Thoracic aorta (tissue), 2 donors: ENCODE data around the gene FRS2. TPM values are rescaled to one million over a fixed set of nuclear protein-coding genes. Genes with fewer than 3 reads are reported as not detected.

Experiments used
- ATAC-seq: fragments of 150-250 bp; one replicate; pipeline ENCODE4 v1.8.0; 2017; ENCODE audit warnings: low read depth; ENCODE audit not compliant: insufficient number of reproducible peaks, low FRiP score
- DNase-seq: peaks from one replicate; pipeline ENCODE4 v3.0.0-alpha.2; 2020; ENCODE audit warnings: low spot score
- H3K27ac ChIP-seq, 2 donors: fragments of 200-600 bp; sonication (generic); 1 replicate in 1 of 2; 2 replicates in 1 of 2; pipeline ENCODE4 v1.5.1; 2016; ENCODE audit warnings: mild to moderate bottlenecking in 2 of 2, moderate library complexity in 2 of 2
- H3K27me3 ChIP-seq: fragments of 200-600 bp; sonication (generic); replicated peaks from 2 replicates; pipeline ENCODE4 v1.6.0; 2016; ENCODE audit warnings: mild to moderate bottlenecking; ENCODE audit not compliant: insufficient read depth
- H3K36me3 ChIP-seq: fragments of 200-600 bp; sonication (generic); one replicate; pipeline ENCODE4 v1.5.1; 2016
- H3K4me1 ChIP-seq, 2 donors: fragments of 200-600 bp; sonication (generic); 1 replicate in 1 of 2; 2 replicates in 1 of 2; pipeline versions ENCODE4 v1.5.1 to v1.6.0; 2016; ENCODE audit warnings: low read depth in 2 of 2, mild to moderate bottlenecking in 1 of 2; ENCODE audit not compliant: control insufficient read depth in 1 of 2
- H3K4me3 ChIP-seq: fragments of 200-600 bp; sonication (generic); 2 replicates; pipeline ENCODE4 v1.5.1; 2016; ENCODE audit warnings: mild to moderate bottlenecking
- H3K9me3 ChIP-seq: fragments of 200-600 bp; sonication (generic); 2 replicates; pipeline ENCODE4 v1.5.1; 2016
- CTCF ChIP-seq: fragments of 200-600 bp; sonication (generic); IDR thresholded peaks from one replicate; pipeline ENCODE4 v1.5.1; 2019; ENCODE audit warnings: antibody characterized with exemption
- total RNA-seq, 2 donors: library from RNA; depleted of rRNA; stranded (reverse); fragments of >200 nt; gene quantifications; one replicate each; pipeline versions ENCODE4 v1.1.0 to v1.2.3, GENCODE V29; 2016

The FRS2 gene
- total RNA-seq, 2 donors from 2014 or later = 29.8 to 72.3 TPM

GRCh38 chr12:69569236-69569635, 99.0 kb downstream of the FRS2 start:
- Histone ChIP-seq H3K4me1 (no peaks in the 10 kb centered on the region), H3K27ac (no peak overlapping the region), H3K36me3 (peaks cover 8% of the 10 kb centered on the region), H3K4me3 (no peak overlapping the region), H3K27me3 (no peaks in the 10 kb centered on the region), H3K9me3 (no peaks in the 10 kb centered on the region)
- no peak for ATAC-seq
- TF ChIP-seq CTCF = no peak
- DNase-seq = no peak

GRCh38 chr12:69570000-69570516, 99.9 kb downstream of the FRS2 start:
- ATAC-seq (no peak), DNase-seq (no peak)
- Histone ChIP-seq H3K9me3 (no peaks in the 10 kb centered on the region), H3K27ac (no peak overlapping the region), H3K4me1 (no peaks in the 10 kb centered on the region), H3K27me3 (no peaks in the 10 kb centered on the region), H3K4me3 (no peak overlapping the region), H3K36me3 (peaks cover 16% of the 10 kb centered on the region)
- no peak for TF ChIP-seq CTCF

- no peaks in the 10 kb centered on the region for H3K9me3 ChIP-seq
- H3K4me1 ChIP-seq = no peaks in the 10 kb centered on the region
- no peak overlapping the region for H3K27ac ChIP-seq
- peak; percentile 93 for ATAC-seq
- peaks cover 20% of the 10 kb centered on the region for H3K36me3 ChIP-seq
- peak; percentile 76 for TF ChIP-seq CTCF
- no peak for DNase-seq
- no peak overlapping the region for H3K4me3 ChIP-seq
- no peaks in the 10 kb centered on the region for H3K27me3 ChIP-seq
Observed at GRCh38 chr12:69570545-69571399, 100.6 kb downstream of the FRS2 start.

- no peak overlapping the region for H3K4me3 ChIP-seq
- ATAC-seq = no peak
- peaks cover 20% of the 10 kb centered on the region for H3K36me3 ChIP-seq
- H3K27me3 ChIP-seq = no peaks in the 10 kb centered on the region
- DNase-seq = no peak
- H3K27ac ChIP-seq = no peak overlapping the region
- no peak for TF ChIP-seq CTCF
- no peaks in the 10 kb centered on the region for H3K9me3 ChIP-seq
- H3K4me1 ChIP-seq = no peaks in the 10 kb centered on the region
Observed at GRCh38 chr12:69575346-69575745, 105.2 kb downstream of the FRS2 start.

- ATAC-seq (no peak), DNase-seq (no peak)
- no peaks in the 10 kb centered on the region for H3K27me3 ChIP-seq
- no peak overlapping the region for H3K27ac ChIP-seq
- no peaks in the 10 kb centered on the region for H3K4me1 ChIP-seq
- H3K4me3 ChIP-seq = no peak overlapping the region
- no peaks in the 10 kb centered on the region for H3K9me3 ChIP-seq
- TF ChIP-seq CTCF = no peak
- peaks cover 16% of the 10 kb centered on the region for H3K36me3 ChIP-seq
Observed at GRCh38 chr12:69578283-69578682, 108.1 kb downstream of the FRS2 start.
